H54 (cell line): ENCODE results near the gene ANKRD26.

ENCODE experiments used
- DNase-seq: peaks from one replicate; pipeline ENCODE4 v3.0.0; 2011; ENCODE audit warnings: low spot score, mixed read lengths; ENCODE audit not compliant: insufficient read length
- FAIRE-seq: peaks from 3 replicates; lab custom pipeline; 2011; peaks lifted over from hg19 to GRCh38; lab: Jason Lieb, UNC
- POLR2A ChIP-seq: IDR thresholded peaks from 2 replicates; pipeline ENCODE4 v1.6.1; 2011; ENCODE audit warnings: low read depth, mild to moderate bottlenecking, low read length

The ANKRD26 gene

GRCh38 chr10:26977635-26978034 lies 122.7 kb downstream of the ANKRD26 start:
- TF ChIP-seq POLR2A = no peak
- DNase-seq = no peak
- FAIRE-seq = no peak

GRCh38 chr10:26970667-26971066 lies 129.6 kb downstream of the ANKRD26 start:
- no peak for FAIRE-seq
- no peak for TF ChIP-seq POLR2A
- no peak for DNase-seq

- TF ChIP-seq POLR2A = no peak
- DNase-seq (no peak), FAIRE-seq (no peak)
Measured at GRCh38 chr10:26969145-26969926, 131.0 kb downstream of the ANKRD26 start.

- TF ChIP-seq POLR2A = no peak
- FAIRE-seq (no peak), DNase-seq (no peak)
Measured at GRCh38 chr10:26962835-26963234, 137.5 kb downstream of the ANKRD26 start.

- TF ChIP-seq POLR2A = no peak
- FAIRE-seq = no peak
- DNase-seq = no peak
Measured at GRCh38 chr10:26960308-26960707, 140.0 kb downstream of the ANKRD26 start.

GRCh38 chr10:26959841-26960240 lies 140.5 kb downstream of the ANKRD26 start:
- DNase-seq = no peak
- no peak for FAIRE-seq
- no peak for TF ChIP-seq POLR2A
